Hepatocyte (in vitro differentiated cells): Measurements from ENCODE around the gene CMSS1.

ENCODE experiments used
- CTCF ChIP-seq: fragments of 200-600 bp; sonication (generic); IDR thresholded peaks from 2 replicates; pipeline ENCODE4 v1.5.1; 2016; ENCODE audit warnings: antibody characterized with exemption, mild to moderate bottlenecking; ENCODE audit not compliant: poor library complexity
- EZH2 ChIP-seq: fragments of 200-600 bp; sonication (generic); IDR thresholded peaks from 2 replicates; pipeline ENCODE4 v1.6.1; 2016; ENCODE audit warnings: antibody characterized with exemption, mild to moderate bottlenecking, borderline replicate concordance
- EZH2phosphoT487 ChIP-seq: fragments of 200-600 bp; sonication (generic); IDR thresholded peaks from one replicate; pipeline ENCODE4 v1.6.1; 2018; ENCODE audit warnings: antibody characterized with exemption, mild to moderate bottlenecking, low read depth, moderate library complexity; ENCODE audit not compliant: unreplicated experiment, severe bottlenecking

GRCh38 chr3:99953596-99953995, 135.9 kb downstream of the CMSS1 start:
- TF ChIP-seq CTCF (no peak), EZH2phosphoT487 (no peak), EZH2 (no peak)
